Lung microvascular endothelial cell (primary cell): Measurements from ENCODE around the gene KRTAP12-3. TPM values are rescaled to one million over a fixed set of nuclear protein-coding genes. Genes with fewer than 3 reads are reported as not detected.
"Not testable (repeated sequence)": the region's sequence is repeated elsewhere in the genome, so short reads cannot be mapped to it uniquely, and the experiment has no call there.

Experiments used
- DNase-seq, 2 donors: peaks; one replicate each; pipeline versions ENCODE4 v3.0.0 to v3.0.0-alpha.2; 2010; ENCODE audit warnings: low read depth in 2 of 2
- total RNA-seq: library from RNA; depleted of rRNA; stranded (reverse); fragments of >200 nt; gene quantifications from 2 replicates; pipeline ENCODE4 v1.2.1, GENCODE V29; 2014

KRTAP12-3 gene
- total RNA-seq, 1 donor from 2014 or later = not detected

DNA sequence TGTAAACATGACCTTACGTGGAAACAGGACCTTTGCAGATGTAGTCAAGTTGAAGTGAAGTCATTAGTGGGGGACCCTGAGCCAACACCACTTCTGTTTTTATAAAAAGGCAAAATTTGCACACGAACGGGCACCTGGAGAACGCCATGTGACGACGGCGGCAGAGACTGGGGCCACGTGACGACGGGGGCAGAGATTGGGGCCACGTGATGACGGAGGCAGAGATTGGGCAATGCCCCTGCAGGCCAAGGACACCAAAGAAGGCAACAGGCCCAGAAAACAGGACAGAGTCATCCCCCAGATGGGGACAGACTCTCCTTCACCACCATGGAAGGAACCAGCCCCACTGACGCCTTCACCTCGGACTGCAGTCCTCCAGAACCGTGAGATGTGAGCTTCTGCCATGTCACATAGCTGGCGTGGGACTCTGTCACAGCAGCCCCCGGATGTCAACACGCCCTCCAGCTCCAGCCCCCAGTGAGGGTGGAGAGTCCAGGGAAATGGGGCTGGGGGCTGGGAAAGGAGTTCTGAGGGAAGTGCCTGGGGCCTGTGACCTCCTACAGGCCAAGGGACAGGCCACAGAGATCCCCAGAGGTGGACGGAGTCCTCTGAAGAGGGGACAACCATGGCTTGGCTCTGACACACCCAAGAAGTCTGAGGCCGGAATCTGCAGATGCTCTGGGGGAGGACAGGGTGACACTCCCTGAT, 7.3 kb upstream of the KRTAP12-3 start:
- DNase-seq = no peak

DNA sequence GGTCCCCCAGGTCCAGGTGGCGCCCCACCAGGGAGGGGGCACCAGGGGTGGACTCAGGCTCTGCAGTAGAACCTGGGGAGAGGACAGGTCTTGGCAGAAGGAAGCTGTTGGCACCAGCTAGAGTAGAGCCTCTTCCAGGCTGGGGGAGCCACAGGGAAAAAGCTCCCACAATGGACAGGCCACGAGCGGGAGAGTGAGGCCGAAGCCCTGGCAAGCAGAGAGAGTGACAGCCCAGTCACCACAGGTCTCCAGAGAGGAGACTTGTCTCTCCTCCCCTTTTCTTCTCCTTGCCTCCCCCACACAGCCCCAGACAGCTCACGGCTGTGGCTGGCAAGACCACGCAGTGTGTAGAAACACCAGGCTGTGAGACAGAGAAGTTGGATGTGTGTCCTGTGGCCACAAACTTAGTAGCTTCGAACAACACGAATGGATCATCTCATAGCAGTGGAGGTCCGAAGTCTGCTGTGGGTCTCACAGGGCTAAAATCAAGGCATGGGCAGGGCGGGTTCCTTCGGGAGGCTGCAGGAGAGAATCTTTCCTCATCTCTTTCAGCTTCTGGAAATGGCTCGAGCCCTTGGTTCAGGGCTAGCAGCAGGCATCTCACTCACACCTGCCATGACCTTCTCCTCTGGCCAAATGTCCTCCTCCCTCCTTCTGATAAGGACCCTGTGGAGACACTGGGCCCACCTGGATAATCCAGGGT, 6.6 kb upstream of the KRTAP12-3 start:
- no peak for DNase-seq

GRCh38 chr21:44653123-44653522, 4.6 kb upstream of the KRTAP12-3 start:
- no peak for DNase-seq

- no peak for DNase-seq
These were observed 3.8 kb upstream of the KRTAP12-3 start for GRCh38 chr21:44653656-44654575.

- DNase-seq = no peak
These were observed 3.1 kb upstream of the KRTAP12-3 start, which contains the start of gene KRTAP12-4 for GRCh38 chr21:44654576-44655175. Gene KRTAP12-4 (minus strand): TSS chr21:44654659. CDS start chr21:44654614, 45 bp downstream.

- no peak for DNase-seq
These were observed 864 bp upstream of the KRTAP12-3 start for GRCh38 chr21:44656868-44657267.

GRCh38 chr21:44658541-44658910, 794 bp downstream of the KRTAP12-3 start:
- DNase-seq = no peak

- no peak for DNase-seq
These were observed 1.3 kb downstream of the KRTAP12-3 start for GRCh38 chr21:44658913-44659595.

- DNase-seq = not testable (repeated sequence)
These were observed 3.8 kb downstream of the KRTAP12-3 start for GRCh38 chr21:44661567-44661966.

DNA sequence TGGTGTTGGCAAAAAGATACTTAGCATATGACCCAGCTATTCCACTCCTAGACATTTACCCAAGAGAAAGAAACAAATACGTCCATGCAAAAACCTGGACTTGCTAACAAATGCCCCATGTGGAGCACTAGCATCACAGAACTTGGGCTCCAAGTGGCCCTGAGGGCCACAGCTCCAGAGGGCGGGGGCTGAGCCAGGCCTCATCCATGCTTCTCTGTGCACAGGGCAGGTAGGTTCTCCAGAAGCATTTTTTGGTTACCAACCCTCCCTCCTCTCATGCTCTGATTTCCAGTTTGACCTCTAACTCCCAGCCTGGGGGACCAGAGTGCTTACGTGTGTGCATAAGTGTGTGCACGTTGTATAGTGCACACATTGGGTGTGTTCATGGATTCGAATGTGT, 7.0 kb downstream of the KRTAP12-3 start:
- no peak for DNase-seq

GRCh38 chr21:44666401-44667320, 8.9 kb downstream of the KRTAP12-3 start, which contains the start of gene KRTAP12-2:
Gene KRTAP12-2 (minus strand): TSS chr21:44666927. CDS start chr21:44666886, 41 bp downstream.
- DNase-seq = no peak

DNA sequence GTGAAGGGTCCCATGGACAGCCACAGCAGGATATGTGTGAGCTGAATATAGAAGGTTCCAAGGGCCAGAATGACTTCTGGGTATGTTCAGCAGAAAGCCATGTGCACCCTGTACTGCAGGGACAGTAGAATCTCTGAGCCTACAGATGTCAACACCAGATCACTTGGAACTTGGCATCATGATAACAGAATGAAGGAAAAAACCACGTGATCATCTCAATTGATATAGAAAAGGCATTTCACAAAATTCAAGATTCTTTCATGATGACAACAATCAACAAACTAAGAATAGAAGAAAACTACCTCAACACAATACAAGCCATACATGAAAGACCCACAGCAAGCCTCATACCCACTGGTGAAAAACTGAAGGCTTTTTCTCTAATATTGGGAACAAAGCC, 9.9 kb downstream of the KRTAP12-3 start:
- no peak for DNase-seq

GRCh38 chr21:44670642-44671432, 13.1 kb downstream of the KRTAP12-3 start:
- no peak for DNase-seq

DNA sequence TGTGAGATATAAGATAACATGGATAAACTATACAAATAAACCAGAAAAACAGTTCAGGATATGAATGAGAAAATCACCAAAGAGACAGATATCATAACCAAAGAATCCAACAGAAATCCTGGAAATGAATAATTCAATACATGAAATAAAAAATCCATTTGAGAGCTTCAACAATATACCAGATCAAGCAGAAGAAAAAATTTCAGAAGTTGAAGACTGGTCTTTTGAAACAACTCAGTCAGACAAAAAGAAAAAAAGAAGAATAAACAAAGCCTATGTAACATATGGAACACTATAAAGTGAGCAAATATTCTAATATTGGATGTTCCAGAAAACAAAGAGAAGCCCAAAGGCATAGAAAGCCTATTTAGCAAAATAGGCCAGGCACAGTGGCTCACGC, 14.2 kb downstream of the KRTAP12-3 start:
- DNase-seq = no peak

- DNase-seq = no peak
These were observed 20.1 kb downstream of the KRTAP12-3 start for GRCh38 chr21:44677881-44678280.

- DNase-seq = no peak
These were observed 23.4 kb downstream of the KRTAP12-3 start for GRCh38 chr21:44681152-44681551.

GRCh38 chr21:44681861-44682579, 24.3 kb downstream of the KRTAP12-3 start, which contains the start of gene KRTAP12-1:
Gene KRTAP12-1 (minus strand): TSS chr21:44682163. CDS start chr21:44682123, 40 bp downstream.
- DNase-seq = no peak

DNA sequence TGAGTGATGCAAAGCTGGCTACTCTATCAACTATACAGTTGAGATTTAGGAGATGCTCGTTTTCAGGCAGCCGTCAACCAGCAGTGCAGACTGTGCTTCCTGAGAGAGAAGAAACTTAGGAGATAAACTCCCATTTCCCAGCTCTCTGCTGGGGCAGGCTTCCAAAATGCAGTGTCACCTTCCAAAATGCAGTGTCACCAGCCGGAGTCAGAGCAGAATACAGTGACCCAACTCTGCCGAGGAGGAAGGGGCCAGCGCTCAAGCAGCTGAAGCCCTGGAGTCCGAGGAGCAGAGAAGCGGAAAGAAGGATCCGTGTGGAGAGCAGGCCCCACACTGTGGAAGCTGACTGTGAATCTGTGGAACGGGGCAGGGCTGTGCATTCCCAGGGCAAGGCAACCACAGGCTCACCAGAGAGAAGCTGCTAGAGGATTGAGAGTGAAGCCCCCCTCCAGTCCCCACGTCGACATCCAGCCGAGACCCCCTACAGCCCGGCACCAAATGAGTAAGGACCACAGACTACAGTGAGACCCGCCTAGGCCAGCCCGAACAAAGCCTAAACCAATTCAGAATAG, 24.9 kb downstream of the KRTAP12-3 start:
- DNase-seq = no peak
